Gastroesophageal sphincter (tissue), 3 donors: ENCODE data around the gene GOLGA6L2.
"Not testable (repeated sequence)": the region's sequence is repeated elsewhere in the genome, so short reads cannot be mapped to it uniquely, and the experiment has no call there.

ENCODE experiments used
- POLR2A ChIP-seq, 2 donors: fragments of 450-650 bp; IDR thresholded peaks; one replicate each; pipeline ENCODE4 v1.6.1; 2017; ENCODE audit warnings: antibody characterized with exemption in 2 of 2, mild to moderate bottlenecking in 2 of 2, moderate library complexity in 1 of 2
- POLR2AphosphoS5 ChIP-seq: sonication (generic); formaldehyde crosslinking; IDR thresholded peaks from one replicate; pipeline ENCODE4 v1.6.1; 2017; ENCODE audit warnings: antibody characterized with exemption
- TF ChIP-seq, protein P1 (sequence below), 4 experiments: fragments of 200-600 bp in 2 of 4; fragments of 450-650 bp in 2 of 4; sonication (generic) in 1 of 4; IDR thresholded peaks; one replicate each; pipeline ENCODE4 v1.5.1; 2017 to 2019; ENCODE audit warnings: antibody characterized with exemption in 4 of 4, mild to moderate bottlenecking in 2 of 4, moderate library complexity in 2 of 4

DNA sequence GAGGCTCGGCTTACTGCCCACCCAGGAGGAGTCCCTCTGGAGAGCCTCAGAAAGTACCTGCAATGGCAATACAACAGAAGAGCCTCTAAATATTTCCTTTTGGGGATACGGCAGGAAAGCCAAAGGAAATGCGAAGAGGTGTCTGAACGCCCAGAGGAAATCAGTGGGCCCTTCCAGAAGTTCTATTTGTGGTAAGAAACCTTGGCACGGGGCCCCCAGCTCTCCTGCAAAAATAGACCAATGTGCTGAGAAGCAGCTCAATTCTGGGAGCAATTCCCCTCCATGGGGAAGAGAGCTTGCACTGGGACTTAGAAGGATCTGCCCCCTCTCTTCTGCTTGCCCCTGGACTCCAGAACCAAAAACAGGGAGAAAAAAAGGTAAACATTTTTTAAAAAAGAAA is 47.8 kb downstream of the GOLGA6L2 start:
- TF ChIP-seq, protein P1, sequence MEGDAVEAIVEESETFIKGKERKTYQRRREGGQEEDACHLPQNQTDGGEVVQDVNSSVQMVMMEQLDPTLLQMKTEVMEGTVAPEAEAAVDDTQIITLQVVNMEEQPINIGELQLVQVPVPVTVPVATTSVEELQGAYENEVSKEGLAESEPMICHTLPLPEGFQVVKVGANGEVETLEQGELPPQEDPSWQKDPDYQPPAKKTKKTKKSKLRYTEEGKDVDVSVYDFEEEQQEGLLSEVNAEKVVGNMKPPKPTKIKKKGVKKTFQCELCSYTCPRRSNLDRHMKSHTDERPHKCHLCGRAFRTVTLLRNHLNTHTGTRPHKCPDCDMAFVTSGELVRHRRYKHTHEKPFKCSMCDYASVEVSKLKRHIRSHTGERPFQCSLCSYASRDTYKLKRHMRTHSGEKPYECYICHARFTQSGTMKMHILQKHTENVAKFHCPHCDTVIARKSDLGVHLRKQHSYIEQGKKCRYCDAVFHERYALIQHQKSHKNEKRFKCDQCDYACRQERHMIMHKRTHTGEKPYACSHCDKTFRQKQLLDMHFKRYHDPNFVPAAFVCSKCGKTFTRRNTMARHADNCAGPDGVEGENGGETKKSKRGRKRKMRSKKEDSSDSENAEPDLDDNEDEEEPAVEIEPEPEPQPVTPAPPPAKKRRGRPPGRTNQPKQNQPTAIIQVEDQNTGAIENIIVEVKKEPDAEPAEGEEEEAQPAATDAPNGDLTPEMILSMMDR (IDR thresholded peaks at IDR 0.05): not testable (repeated sequence)
- TF ChIP-seq POLR2A (IDR thresholded peaks at IDR 0.05); POLR2AphosphoS5: not testable (repeated sequence)
